ENCODE measurements around the gene PDLIM4.

PDLIM4 gene

GRCh38 chr5:132253008-132253441 is 4.5 kb upstream of the PDLIM4 start:
- in situ Hi-C loops (cut with HindIII; ENCODE audit: low sequenced_read_pairs) = no loop called here

GRCh38 chr5:132253452-132254320 is 3.8 kb upstream of the PDLIM4 start:
- in situ Hi-C loops (cut with HindIII; ENCODE audit: low sequenced_read_pairs) = no loop called here

GRCh38 chr5:132254321-132254977 is 3.0 kb upstream of the PDLIM4 start:
- in situ Hi-C loops (cut with HindIII; ENCODE audit: low sequenced_read_pairs) = no loop called here

GRCh38 chr5:132256086-132256782 is 1.3 kb upstream of the PDLIM4 start:
- in situ Hi-C loops (cut with HindIII; ENCODE audit: low sequenced_read_pairs) = no loop called here

- in situ Hi-C loops (cut with HindIII; ENCODE audit: low sequenced_read_pairs) = no loop called here
These were observed 739 bp upstream of the PDLIM4 start for GRCh38 chr5:132256783-132257130.

- in situ Hi-C loops (cut with HindIII; ENCODE audit: low sequenced_read_pairs) = no loop called here
These were observed 889 bp downstream of the PDLIM4 start for GRCh38 chr5:132258102-132259068.

- in situ Hi-C loops (cut with HindIII; ENCODE audit: low sequenced_read_pairs) = no loop called here
These were observed 1.8 kb downstream of the PDLIM4 start for GRCh38 chr5:132259069-132259851.

- in situ Hi-C loops (cut with HindIII; ENCODE audit: low sequenced_read_pairs) = no loop called here
These were observed 2.6 kb downstream of the PDLIM4 start for GRCh38 chr5:132260051-132260450.

GRCh38 chr5:132260714-132261551 is 3.4 kb downstream of the PDLIM4 start:
- in situ Hi-C loops (cut with HindIII; ENCODE audit: low sequenced_read_pairs) = no loop called here

- in situ Hi-C loops (cut with HindIII; ENCODE audit: low sequenced_read_pairs) = no loop called here
These were observed 4.7 kb downstream of the PDLIM4 start for GRCh38 chr5:132261881-132262845.

GRCh38 chr5:132262882-132263547 is 5.5 kb downstream of the PDLIM4 start:
- in situ Hi-C loops (cut with HindIII; ENCODE audit: low sequenced_read_pairs) = no loop called here

- in situ Hi-C loops (cut with HindIII; ENCODE audit: low sequenced_read_pairs) = no loop called here
These were observed 6.2 kb downstream of the PDLIM4 start for GRCh38 chr5:132263548-132264261.

GRCh38 chr5:132264546-132265335 is 7.2 kb downstream of the PDLIM4 start:
- in situ Hi-C loops (cut with HindIII; ENCODE audit: low sequenced_read_pairs) = no loop called here

- in situ Hi-C loops (cut with HindIII; ENCODE audit: low sequenced_read_pairs) = no loop called here
These were observed 8.0 kb downstream of the PDLIM4 start for GRCh38 chr5:132265336-132266030.

Data from DLD1 (cell line).